ES-I3 (cell line): ENCODE data around the gene TIGD4.
A peak's percentile ranks its signal among the peaks of the same experiment; 100 is the strongest.

Experiments used
- H3K36me3 ChIP-seq: 2 replicates; pipeline ENCODE4 v1.6.1; 2013; ENCODE audit warnings: mild to moderate bottlenecking, low read length, control low read depth, moderate library complexity; ENCODE audit not compliant: insufficient read depth
- H3K4me1 ChIP-seq: 2 replicates; pipeline ENCODE4 v1.6.1; 2013; ENCODE audit warnings: mild to moderate bottlenecking, control low read depth, low read length; ENCODE audit not compliant: insufficient read depth
- H3K9ac ChIP-seq: 2 replicates; pipeline ENCODE4 v1.6.1; 2013; ENCODE audit warnings: low read depth, mild to moderate bottlenecking, low read length, moderate library complexity
- H3K9me3 ChIP-seq: 2 replicates; pipeline ENCODE4 v1.6.1; 2013; ENCODE audit warnings: mild to moderate bottlenecking, low read length, moderate library complexity; ENCODE audit not compliant: control insufficient read depth, insufficient read depth

The TIGD4 gene

DNA sequence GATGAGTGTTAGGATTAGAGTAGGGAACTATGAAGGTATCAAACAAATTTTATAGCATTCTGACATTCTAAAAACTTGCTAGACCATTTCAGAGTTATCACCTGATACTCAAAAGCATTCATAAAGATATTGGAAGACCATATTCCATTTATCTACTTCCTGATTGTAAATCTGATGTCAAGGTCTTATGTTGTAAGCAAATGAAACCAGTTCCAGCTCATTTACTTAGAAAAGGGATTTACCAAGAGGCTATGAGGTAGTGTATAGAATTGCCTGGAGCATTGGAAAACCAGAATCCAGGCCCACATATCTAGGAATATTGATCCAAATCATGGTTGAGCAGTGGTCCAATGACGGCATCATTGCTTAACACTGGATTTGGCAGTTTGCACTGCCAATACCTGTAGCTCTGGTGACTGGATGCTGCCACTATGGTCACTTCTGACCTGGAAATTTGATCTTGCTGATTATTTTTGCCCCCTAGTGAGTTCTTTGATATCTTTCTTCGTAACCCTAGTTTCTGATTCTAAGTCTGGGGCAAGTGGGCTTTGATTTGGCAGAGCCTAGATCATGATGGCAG lies 25.6 kb upstream of the TIGD4 start:
- H3K9me3 ChIP-seq, result peaks cover 6% of the 10 kb centered on the region; the same call in 1 of the 2 replicates
- no peaks in the 10 kb centered on the region; the same call in 1 of the 2 replicates for H3K4me1 ChIP-seq
- H3K36me3 ChIP-seq, result no peaks in the 10 kb centered on the region
- H3K9ac ChIP-seq, result no peak overlapping the region

DNA sequence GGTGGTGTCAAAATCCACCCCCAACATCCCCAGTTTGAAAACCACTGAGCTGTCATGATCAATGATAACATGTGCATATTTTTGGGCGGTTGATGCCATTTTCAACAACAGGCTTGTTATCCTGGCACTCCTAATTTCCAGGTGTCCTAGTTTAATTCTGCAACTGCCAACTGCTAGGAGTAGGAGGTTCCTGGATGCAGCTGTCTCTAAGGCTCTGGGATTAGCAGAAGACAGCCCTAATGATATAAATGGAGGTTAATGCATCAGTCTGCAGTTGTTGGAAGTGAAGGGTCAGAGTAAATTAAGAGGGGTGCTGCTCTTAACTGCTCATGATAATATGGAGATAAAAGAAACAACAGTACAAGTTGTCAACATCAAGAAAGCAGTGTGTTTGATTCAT lies 24.0 kb upstream of the TIGD4 start:
- H3K36me3 ChIP-seq, result no peaks in the 10 kb centered on the region
- H3K9me3 ChIP-seq, result peaks cover 6% of the 10 kb centered on the region; the same call in 1 of the 2 replicates
- no peaks in the 10 kb centered on the region; the same call in 1 of the 2 replicates for H3K4me1 ChIP-seq
- no peak overlapping the region for H3K9ac ChIP-seq

DNA sequence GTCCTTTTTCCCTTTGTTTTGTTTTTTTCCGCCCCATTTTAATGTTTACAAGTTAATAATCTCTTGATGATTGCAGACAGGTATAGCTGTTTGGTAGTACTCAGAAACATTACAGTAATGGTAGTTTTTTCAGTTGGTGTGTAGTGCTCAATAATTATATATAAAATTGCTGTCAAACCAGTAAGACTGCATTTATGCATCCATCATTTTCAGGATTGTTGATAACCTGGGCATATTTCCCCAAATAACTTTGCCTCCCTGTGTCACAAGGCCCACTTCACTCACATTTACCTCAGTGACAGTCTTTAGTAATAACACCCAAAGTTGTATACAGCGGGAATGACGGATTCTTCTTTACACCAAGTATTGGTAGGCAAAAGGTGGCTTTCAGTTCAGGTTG lies 16.4 kb upstream of the TIGD4 start:
- Histone ChIP-seq H3K4me1 (peaks cover 5% of the 10 kb centered on the region; the same call in 1 of the 2 replicates), H3K36me3 (no peaks in the 10 kb centered on the region), H3K9ac (no peak overlapping the region), H3K9me3 (no peaks in the 10 kb centered on the region)

DNA sequence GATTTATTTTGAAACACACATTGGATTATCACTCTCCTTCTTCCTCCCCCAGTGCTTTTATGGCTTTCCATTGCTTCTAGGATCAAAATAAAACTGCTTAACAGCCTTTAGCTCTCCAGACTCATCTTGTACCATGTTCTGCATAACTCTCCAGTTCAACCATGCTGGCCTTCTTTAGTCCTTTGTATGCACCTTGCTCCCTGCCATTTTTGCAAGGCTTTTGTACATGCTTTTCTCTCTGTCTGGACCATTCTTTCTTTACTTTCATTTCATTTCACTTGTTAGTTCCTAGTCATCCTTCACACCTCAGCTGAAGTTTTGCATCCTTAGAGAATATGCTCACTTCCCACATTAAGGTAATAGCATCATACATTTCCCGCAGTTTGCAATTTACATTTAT lies 7.1 kb upstream of the TIGD4 start:
- no peaks in the 10 kb centered on the region for H3K4me1 ChIP-seq
- no peaks in the 10 kb centered on the region; the same call in 1 of the 2 replicates for H3K36me3 ChIP-seq
- no peaks in the 10 kb centered on the region for H3K9me3 ChIP-seq
- H3K9ac ChIP-seq, result no peak overlapping the region

DNA sequence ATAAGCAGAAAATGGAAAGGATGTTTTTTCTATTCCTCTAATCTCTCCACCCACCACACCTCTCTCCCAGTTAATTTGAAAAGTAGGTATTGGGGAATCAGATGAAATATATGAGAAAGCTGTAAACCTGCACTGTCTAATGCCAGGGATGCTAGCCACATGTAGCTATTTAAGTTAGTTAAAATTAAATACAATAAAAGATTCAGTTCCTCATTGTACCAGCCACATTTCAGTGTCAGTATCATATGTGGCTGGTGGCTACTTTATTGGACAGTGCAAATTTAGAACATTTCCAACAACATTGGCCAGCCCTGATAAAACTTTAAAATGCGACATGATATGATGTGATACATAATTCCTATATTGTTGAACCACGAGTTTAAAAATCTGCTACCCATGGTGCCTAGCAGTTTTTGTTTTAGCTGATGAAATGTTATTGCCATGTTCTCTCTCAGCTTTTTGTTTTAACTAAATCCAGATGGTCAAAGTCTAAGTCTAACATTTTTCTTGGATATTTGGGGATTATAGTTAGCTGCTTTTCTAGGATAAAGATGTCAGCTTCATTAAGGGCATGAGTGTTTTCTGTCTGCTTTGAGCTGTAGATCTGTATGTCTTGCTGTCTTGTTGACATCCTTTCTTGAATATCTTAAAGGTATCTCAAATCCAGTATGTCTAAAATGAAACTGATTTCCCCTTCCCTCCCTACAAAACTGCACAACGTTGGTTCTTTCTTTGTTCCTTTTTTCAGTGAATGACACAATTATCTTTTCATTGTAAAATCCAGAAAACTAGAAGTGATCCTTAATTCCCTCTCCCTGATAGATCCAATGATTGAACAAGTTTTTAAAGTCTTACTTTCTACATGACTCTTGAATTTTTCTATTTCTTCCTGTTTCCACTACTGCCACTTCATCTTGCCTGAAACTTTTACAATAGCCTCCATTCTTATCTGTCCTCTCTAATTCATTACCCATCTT lies 6.4 kb upstream of the TIGD4 start:
- H3K9me3 ChIP-seq, result no peaks in the 10 kb centered on the region
- no peak overlapping the region for H3K9ac ChIP-seq
- H3K4me1 ChIP-seq, result no peaks in the 10 kb centered on the region
- H3K36me3 ChIP-seq, result no peaks in the 10 kb centered on the region; the same call in 1 of the 2 replicates

DNA sequence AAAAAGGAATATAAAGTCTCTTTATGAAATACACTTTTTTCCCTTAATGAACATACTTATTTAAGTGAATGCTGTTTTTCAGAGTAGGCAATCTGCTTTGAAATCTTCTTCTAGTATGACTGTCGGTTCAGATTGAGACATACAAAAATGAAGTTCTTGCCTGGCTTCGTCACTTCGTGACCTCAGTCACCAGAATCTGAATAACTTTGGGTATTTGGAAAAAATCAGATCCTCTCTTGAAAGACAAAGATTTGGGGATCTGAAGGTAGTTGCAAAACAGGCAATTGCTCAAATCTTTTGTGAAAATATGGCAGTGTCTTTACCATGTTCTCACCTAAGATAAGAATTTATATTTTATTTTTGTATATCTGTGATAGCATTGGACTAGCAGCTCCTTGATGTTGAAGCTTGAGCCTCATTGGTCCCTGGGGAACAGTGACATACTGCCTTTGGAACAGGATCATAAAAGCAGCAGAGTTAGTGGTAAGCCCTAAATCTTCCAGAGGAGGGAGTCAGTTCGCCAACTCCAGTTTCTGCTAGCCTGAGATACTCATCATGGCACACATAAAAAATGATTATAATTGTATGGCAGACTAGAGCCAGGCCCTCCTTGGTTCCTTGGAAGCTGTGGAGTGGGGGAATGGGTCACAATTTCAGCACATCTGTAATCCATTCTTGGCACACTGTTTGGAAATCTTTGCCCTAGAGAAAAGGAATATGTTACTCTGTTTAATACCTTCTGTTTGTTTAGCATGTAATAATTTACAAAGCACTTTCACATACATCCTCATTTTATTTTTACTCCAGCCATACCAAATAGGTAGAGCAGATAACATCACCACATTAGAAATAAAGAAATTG lies 5.2 kb upstream of the TIGD4 start:
- H3K4me1 ChIP-seq, result no peaks in the 10 kb centered on the region
- H3K36me3 ChIP-seq, result no peaks in the 10 kb centered on the region; the same call in 1 of the 2 replicates

DNA sequence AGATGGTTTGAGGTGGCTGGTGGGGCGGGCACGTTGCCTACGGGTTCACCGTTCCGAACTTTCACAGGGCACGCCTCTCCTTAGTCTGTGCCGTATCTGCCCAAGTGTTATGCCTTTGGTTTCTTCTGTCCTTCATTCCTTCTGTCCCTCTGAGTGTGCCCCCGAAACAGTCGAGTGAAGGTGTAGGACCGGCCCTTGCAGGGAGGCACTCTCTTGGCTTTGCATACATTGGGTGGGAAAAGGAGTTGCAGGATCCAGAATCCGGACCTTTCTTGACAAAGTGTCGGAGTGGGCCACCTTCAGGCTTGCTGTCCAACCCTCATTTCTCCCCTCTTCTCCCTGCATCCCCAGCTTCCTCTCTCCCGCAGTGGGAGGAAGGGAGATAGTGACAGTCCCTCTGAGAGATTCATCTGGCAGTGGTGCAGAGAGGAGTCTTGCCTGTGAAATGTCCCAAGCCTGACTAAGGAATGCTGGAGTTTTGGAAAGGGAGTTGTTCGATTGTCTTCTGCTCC lies 793 bp upstream of the TIGD4 start:
- Histone ChIP-seq H3K9me3 (no peaks in the 10 kb centered on the region), H3K4me1 (no peaks in the 10 kb centered on the region; the same call in 1 of the 2 replicates)

More for the DNA sequence above, 5.2 kb upstream of the TIGD4 start:
- H3K9ac ChIP-seq, result no peak overlapping the region
- no peaks in the 10 kb centered on the region for H3K9me3 ChIP-seq

DNA sequence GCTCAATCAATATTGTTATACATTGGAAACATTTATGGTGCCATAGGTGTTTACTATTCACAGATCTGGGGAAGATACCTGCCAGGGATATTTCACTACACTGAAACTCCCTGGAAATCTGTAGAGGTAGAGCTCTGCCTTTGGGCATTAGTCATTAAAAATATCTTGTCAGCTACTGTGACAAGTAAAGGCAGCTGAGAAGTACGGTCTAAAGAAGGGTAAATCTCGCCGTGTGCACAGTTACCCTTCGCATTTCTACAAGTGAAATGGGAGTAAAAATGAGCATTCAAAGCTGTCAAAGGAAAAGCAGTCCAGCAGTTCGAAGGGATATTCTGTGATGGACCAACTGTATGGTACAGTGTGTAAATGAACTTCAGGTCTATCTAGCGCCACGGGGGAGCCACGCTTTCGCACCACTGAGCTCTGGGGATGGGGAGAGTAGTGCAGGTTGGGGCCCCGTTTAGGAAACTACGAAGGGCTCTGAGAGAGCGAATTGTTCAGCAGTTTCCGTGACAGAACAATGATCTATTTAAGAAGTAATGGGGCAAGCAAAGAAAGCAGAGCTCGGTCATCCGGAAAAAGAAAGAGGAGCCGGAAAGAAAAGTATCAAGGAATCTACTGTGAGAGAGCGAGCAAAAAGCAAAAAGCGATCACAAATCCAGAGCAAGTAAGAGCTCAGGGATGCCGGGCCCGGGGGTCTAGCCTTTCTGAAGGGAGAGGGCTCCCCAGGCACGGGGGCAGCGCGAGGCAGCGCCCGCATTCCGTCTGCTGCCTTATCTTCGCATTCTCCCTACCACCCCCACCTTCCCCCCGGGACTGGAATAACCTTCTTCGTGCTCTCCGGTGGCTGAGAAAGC lies 646 bp downstream of the TIGD4 start:
- Histone ChIP-seq H3K9me3 (no peaks in the 10 kb centered on the region), H3K36me3 (no peaks in the 10 kb centered on the region), H3K4me1 (no peaks in the 10 kb centered on the region; the same call in 1 of the 2 replicates), H3K9ac (peak overlapping the region; percentile 77)

More for the DNA sequence above, 793 bp upstream of the TIGD4 start:
- no peaks in the 10 kb centered on the region; the same call in 1 of the 2 replicates for H3K36me3 ChIP-seq
- H3K9ac ChIP-seq, result peak overlapping the region; percentile 77

DNA sequence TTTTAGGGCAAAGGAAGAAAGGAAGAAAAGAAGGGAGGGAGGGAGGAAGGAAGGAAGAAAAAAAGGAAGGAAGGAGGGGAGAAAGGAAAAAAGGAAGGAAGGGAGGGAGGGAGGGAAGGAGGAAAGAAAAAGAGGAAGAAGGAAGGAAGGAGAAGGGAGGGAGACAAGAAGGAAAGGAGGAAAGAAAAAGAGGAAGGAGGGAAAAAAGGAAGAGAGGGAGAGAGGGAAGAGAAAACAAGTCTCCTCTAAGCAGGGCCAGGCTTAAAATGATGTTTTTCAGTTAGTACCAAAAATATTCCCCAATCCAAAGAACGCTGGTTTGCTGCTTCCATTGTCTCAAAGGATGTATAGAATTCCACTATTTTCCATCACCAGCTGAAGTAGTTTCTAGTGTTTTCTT lies 2.0 kb downstream of the TIGD4 start:
- Histone ChIP-seq H3K36me3 (no peaks in the 10 kb centered on the region), H3K9ac (no peak overlapping the region), H3K9me3 (no peaks in the 10 kb centered on the region), H3K4me1 (no peaks in the 10 kb centered on the region; the same call in 1 of the 2 replicates)

DNA sequence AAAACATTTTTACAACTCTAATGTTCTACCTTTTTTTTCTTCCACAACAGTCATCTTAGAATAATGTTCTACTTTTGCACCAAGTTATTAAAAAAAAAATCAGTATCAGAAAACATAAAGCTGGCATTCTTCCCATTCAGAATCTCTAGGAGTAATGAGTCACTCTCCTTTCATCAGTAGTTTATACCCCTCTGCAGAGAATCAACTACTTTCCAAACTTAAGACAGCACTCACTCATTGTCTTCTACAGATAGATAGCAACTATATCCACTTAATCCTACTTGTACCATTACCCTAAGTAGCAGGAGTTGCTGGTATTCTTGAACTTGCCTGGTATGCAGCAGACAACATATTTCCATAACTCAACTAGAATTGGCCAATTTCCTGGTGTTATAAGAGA lies 3.2 kb downstream of the TIGD4 start:
- Histone ChIP-seq H3K9me3 (no peaks in the 10 kb centered on the region), H3K4me1 (no peaks in the 10 kb centered on the region; the same call in 1 of the 2 replicates), H3K36me3 (no peaks in the 10 kb centered on the region), H3K9ac (no peak overlapping the region)

DNA sequence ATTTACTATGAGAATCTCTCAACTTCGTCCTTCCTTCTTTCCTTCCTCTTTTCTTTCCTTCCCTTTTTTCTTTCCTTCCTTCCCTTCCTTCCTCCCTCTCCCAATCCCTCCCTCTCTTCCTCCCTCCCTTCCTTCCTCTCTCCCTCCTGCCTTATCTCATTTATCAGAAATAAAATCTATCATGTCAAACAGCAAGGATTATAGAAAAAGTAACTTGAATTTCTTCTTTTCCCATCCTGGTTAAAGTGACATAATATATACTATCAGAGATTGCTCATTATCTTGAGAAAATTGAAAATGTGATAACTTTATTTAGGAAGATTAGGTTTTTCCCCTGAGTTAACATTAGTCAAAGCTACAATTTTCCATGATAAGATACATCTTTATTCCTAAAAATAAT lies 5.6 kb downstream of the TIGD4 start:
- no peaks in the 10 kb centered on the region for H3K36me3 ChIP-seq
- no peaks in the 10 kb centered on the region; the same call in 1 of the 2 replicates for H3K4me1 ChIP-seq
- H3K9ac ChIP-seq, result no peak overlapping the region
- no peaks in the 10 kb centered on the region for H3K9me3 ChIP-seq

DNA sequence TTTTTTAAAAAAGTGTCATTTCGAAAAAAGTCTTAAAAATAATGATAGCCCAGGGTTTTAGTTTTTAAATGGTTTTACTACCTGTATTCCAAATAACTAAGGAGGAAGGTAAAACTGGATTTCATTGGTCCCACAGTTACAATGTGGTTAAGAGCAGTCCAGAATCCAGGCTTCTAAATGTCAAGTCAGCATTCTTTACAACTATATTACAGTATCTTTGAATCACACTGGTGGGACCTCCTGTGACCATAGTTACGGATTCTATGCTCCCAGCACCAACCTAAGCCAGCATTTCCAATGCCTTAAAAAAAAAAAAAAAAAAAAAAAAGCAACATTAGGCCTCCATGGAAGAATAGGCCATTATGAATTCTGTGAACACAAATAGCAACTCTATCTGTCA lies 6.2 kb downstream of the TIGD4 start:
- no peaks in the 10 kb centered on the region; the same call in 1 of the 2 replicates for H3K4me1 ChIP-seq
- H3K36me3 ChIP-seq, result no peaks in the 10 kb centered on the region
- no peak overlapping the region for H3K9ac ChIP-seq
- H3K9me3 ChIP-seq, result no peaks in the 10 kb centered on the region
